ENCODE data around the gene MSANTD1. TPM values are rescaled to one million over a fixed set of nuclear protein-coding genes. Genes with fewer than 3 reads are reported as not detected.

Gene MSANTD1
- total RNA-seq, 1 experiment from 2014 or later: 0.77 TPM

DNA sequence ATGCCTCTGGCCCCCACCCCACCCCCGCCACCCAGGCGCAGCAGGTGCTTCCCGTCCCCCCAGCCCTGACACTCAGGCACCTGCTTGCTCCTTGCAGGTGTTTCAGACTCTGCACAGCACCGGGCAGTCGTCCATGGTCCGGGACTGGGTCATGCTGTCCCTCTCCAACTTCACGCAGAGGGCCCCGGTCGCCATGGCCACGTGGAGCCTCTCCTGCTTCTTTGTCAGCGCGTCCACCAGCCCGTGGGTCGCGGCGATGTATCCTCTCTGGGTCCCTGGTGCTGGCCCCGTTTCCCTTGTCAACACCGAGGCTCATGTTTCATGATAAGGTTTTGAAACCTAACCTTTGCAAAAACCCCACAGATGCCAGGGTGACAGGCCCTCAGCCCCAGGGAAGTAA lies 10.2 kb upstream of the MSANTD1 start:
- H3K9ac ChIP-seq (ENCODE audit: low read length): no peak overlapping the region
- no peak overlapping the region for H3K4me3 ChIP-seq (ENCODE audit: low read length)
- H4K20me1 ChIP-seq (ENCODE audit: low read length): no peaks in the 10 kb centered on the region
- H3K79me2 ChIP-seq (ENCODE audit: low read length): no peaks in the 10 kb centered on the region
- TF ChIP-seq EZH2phosphoT487 (IDR thresholded peaks at IDR 0.05; ENCODE audit: borderline replicate concordance, low read length): no peak
- TF ChIP-seq EZH2 (IDR thresholded peaks at IDR 0.05; ENCODE audit: low read length, unreplicated experiment): no peak
- TF ChIP-seq, protein P1, sequence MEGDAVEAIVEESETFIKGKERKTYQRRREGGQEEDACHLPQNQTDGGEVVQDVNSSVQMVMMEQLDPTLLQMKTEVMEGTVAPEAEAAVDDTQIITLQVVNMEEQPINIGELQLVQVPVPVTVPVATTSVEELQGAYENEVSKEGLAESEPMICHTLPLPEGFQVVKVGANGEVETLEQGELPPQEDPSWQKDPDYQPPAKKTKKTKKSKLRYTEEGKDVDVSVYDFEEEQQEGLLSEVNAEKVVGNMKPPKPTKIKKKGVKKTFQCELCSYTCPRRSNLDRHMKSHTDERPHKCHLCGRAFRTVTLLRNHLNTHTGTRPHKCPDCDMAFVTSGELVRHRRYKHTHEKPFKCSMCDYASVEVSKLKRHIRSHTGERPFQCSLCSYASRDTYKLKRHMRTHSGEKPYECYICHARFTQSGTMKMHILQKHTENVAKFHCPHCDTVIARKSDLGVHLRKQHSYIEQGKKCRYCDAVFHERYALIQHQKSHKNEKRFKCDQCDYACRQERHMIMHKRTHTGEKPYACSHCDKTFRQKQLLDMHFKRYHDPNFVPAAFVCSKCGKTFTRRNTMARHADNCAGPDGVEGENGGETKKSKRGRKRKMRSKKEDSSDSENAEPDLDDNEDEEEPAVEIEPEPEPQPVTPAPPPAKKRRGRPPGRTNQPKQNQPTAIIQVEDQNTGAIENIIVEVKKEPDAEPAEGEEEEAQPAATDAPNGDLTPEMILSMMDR (conservative IDR thresholded peaks at IDR 0.05; ENCODE audit: low read depth, low read length): no peak
- no peak overlapping the region for H3K4me2 ChIP-seq (ENCODE audit: low read length)
- no peaks in the 10 kb centered on the region for H3K9me3 ChIP-seq (ENCODE audit: low read length)
- ATAC-seq: no peak
- no peaks in the 10 kb centered on the region for H3K4me1 ChIP-seq (ENCODE audit: insufficient read depth, low read length)
- H3K36me3 ChIP-seq (ENCODE audit: low read depth, low read length): no peaks in the 10 kb centered on the region
- H2AFZ ChIP-seq (ENCODE audit: low read length): no peak overlapping the region
- intact Hi-C loops (cut with micrococcal nuclease): no loop called here
- no peak for DNase-seq
- H3K27me3 ChIP-seq (ENCODE audit: low read length): no peaks in the 10 kb centered on the region
- ChIA-PET CTCF (no interaction called here), POLR2A (ENCODE audit: unreplicated experiment) (no interaction called here)
- BruUV-seq (replicated peaks): no TSS peak
- no peaks in the 10 kb centered on the region for H3K9me2 ChIP-seq (replicated peaks; ENCODE audit: low read length)
- H3K27ac ChIP-seq (ENCODE audit: low read length): no peak overlapping the region
- H3F3A ChIP-seq (ENCODE audit: low read length, unreplicated experiment): no peaks in the 10 kb centered on the region

DNA sequence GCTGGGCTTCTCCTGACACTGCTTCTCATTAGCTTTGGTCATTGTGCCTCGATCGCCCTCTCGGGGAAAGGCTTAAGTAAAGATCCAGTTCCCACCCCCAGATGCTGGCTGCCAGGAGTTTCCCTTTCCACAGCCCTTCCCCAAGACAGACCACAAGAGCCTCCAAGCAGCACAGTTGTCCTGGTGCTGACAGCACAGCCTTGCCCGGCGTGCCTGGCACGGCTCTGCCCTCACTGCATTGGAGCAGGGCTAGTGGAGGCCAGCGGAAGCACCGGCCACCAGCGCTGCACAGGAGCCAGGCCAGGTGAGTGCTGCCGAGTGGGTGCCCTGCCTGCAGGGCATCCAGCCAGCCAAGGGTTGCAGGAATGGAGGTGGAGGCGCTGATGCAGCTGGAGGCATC lies 9.7 kb upstream of the MSANTD1 start:
- H3K27ac ChIP-seq (ENCODE audit: low read length): no peak overlapping the region
- H3K36me3 ChIP-seq (ENCODE audit: low read depth, low read length): no peaks in the 10 kb centered on the region
- ChIA-PET CTCF (no interaction called here), POLR2A (ENCODE audit: unreplicated experiment) (no interaction called here)
- DNase-seq: no peak
- H3K9ac ChIP-seq (ENCODE audit: low read length): no peak overlapping the region
- BruUV-seq (replicated peaks): no TSS peak
- H3K4me3 ChIP-seq (ENCODE audit: low read length): no peak overlapping the region
- H3K79me2 ChIP-seq (ENCODE audit: low read length): no peaks in the 10 kb centered on the region
- no peaks in the 10 kb centered on the region for H3K9me3 ChIP-seq (ENCODE audit: low read length)
- no peaks in the 10 kb centered on the region for H3K4me1 ChIP-seq (ENCODE audit: insufficient read depth, low read length)
- H3F3A ChIP-seq (ENCODE audit: low read length, unreplicated experiment): no peaks in the 10 kb centered on the region
- no peaks in the 10 kb centered on the region for H3K9me2 ChIP-seq (replicated peaks; ENCODE audit: low read length)
- H2AFZ ChIP-seq (ENCODE audit: low read length): no peak overlapping the region
- no peak for TF ChIP-seq EZH2 (IDR thresholded peaks at IDR 0.05; ENCODE audit: low read length, unreplicated experiment)
- TF ChIP-seq, protein P1 (conservative IDR thresholded peaks at IDR 0.05; ENCODE audit: low read depth, low read length): no peak
- no peak for TF ChIP-seq EZH2phosphoT487 (IDR thresholded peaks at IDR 0.05; ENCODE audit: borderline replicate concordance, low read length)
- no peak for ATAC-seq
- no peak overlapping the region for H3K4me2 ChIP-seq (ENCODE audit: low read length)
- H4K20me1 ChIP-seq (ENCODE audit: low read length): no peaks in the 10 kb centered on the region
- H3K27me3 ChIP-seq (ENCODE audit: low read length): no peaks in the 10 kb centered on the region
- intact Hi-C loops (cut with micrococcal nuclease): no loop called here

DNA sequence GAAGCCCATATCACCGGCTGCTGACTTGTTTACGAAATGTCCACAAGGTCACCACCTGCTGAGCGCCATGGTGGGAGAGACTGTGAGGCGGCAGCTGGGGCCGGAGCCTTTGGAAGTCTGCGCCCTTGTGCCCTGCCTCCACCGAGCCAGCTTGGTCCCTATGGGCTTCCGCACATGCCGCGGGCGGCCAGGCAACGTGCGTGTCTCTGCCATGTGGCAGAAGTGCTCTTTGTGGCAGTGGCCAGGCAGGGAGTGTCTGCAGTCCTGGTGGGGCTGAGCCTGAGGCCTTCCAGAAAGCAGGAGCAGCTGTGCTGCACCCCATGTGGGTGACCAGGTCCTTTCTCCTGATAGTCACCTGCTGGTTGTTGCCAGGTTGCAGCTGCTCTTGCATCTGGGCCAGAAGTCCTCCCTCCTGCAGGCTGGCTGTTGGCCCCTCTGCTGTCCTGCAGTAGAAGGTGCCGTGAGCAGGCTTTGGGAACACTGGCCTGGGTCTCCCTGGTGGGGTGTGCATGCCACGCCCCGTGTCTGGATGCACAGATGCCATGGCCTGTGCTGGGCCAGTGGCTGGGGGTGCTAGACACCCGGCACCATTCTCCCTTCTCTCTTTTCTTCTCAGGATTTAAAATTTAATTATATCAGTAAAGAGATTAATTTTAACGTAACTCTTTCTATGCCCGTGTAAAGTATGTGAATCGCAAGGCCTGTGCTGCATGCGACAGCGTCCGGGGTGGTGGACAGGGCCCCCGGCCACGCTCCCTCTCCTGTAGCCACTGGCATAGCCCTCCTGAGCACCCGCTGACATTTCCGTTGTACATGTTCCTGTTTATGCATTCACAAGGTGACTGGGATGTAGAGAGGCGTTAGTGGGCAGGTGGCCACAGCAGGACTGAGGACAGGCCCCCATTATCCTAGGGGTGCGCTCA lies 8.7 kb upstream of the MSANTD1 start:
- Histone ChIP-seq H4K20me1 (ENCODE audit: low read length) (no peaks in the 10 kb centered on the region), H3K27me3 (ENCODE audit: low read length) (no peaks in the 10 kb centered on the region), H3K79me2 (ENCODE audit: low read length) (no peaks in the 10 kb centered on the region), H3K9me2 (replicated peaks; ENCODE audit: low read length) (no peaks in the 10 kb centered on the region), H3K9ac (ENCODE audit: low read length) (no peak overlapping the region), H2AFZ (ENCODE audit: low read length) (no peak overlapping the region), H3K4me2 (ENCODE audit: low read length) (no peak overlapping the region), H3K9me3 (ENCODE audit: low read length) (no peaks in the 10 kb centered on the region), H3K36me3 (ENCODE audit: low read depth, low read length) (no peaks in the 10 kb centered on the region), H3K4me3 (ENCODE audit: low read length) (no peak overlapping the region), H3K27ac (ENCODE audit: low read length) (no peak overlapping the region), H3F3A (ENCODE audit: low read length, unreplicated experiment) (no peaks in the 10 kb centered on the region), H3K4me1 (ENCODE audit: insufficient read depth, low read length) (no peaks in the 10 kb centered on the region)
- BruUV-seq (replicated peaks): no TSS peak
- intact Hi-C loops (cut with micrococcal nuclease): no loop called here
- TF ChIP-seq EZH2phosphoT487 (IDR thresholded peaks at IDR 0.05; ENCODE audit: borderline replicate concordance, low read length): no peak
- no peak for TF ChIP-seq EZH2 (IDR thresholded peaks at IDR 0.05; ENCODE audit: low read length, unreplicated experiment)
- TF ChIP-seq, protein P1 (conservative IDR thresholded peaks at IDR 0.05; ENCODE audit: low read depth, low read length): no peak
- POLR2A ChIA-PET (ENCODE audit: unreplicated experiment): no interaction called here
- ATAC-seq (no peak), DNase-seq (no peak)
- CTCF ChIA-PET: no interaction called here

All from PC-3 (cell line).